ENCODE measurements around the gene SCARF2.

The SCARF2 gene

DNA sequence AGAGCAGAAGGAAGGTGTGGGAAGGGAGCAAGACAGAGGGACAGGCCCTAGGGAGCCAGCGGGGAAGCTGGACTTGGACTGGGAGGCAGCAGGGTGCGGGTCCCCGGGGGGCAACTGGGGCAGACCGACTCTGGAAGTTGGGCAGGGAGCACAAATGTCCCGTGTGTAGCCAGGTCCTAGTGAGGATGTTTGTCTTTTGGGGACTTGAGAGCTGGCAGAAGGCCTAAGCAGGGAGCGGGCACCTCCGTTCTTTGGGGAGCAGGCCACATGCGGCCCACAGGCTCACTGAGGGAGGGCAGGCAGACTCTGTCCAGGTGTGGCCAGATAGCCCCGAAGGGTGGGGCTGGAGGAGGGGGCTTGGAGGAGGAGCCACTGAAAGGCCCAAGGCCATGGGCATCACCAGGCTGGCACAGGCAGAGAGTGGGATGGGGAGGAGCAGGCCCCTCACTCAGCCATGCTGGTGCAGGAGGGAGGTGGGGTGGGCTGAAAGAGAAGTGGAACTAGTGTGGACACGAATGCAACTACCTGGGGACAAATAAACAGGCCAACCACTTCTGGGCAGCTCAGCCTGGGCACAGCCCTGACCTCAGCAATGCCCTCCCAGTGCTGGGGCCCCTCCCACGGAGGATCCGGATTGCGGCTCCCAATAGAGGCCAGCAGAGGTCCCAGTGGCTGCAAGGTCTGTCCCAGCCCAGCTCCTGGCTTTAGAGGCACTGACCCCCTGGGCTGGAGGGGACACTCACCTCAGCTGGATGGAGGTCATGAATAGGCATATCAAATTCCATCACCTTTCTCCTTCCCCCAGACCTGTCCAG is 1.3 kb upstream of the SCARF2 start:
- no peak for DNase-seq

DNA sequence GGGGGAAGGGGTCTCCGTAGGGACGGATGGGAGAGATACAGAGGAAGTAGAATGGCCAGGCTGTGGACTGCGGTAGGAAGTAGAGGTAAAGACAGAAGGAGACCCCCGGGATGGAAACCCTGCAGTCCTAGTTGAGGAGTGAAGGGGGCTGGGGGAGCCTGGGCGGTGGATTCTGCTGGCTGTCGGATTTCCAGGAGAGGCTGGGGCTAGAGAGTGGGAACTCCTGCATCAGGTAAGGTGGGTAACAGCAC is 727 bp upstream of the SCARF2 start:
- no peak for DNase-seq

- DNase-seq, result no peak
Measured at GRCh38 chr22:20436768-20437612, 635 bp downstream of the SCARF2 start.

DNA sequence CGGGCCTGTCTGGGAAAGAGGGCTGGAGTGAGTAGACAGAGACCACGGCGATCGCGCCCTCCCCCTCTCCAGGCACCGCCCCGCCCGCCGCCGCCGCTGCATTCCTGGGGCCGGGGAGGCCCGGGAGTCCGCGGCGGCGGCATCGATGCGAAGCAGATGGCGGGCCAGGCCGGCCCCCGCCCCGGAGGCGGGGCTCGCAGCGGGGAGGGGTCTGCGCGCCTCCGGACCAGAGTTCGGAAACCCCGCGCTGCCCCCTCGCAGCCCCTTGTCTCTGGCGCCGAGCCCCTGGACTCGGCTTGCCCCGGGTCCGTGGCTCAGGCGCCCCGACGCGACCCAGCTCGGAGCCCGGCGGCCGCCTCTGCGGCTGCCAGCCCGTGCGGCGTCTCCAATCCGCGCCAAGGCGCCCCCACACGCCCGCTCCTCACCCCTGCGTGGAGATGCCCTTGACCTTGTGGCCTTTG is 1.3 kb downstream of the SCARF2 start:
- DNase-seq, result no peak

- no peak for DNase-seq
Measured at GRCh38 chr22:20435436-20436306, 2.0 kb downstream of the SCARF2 start.

- DNase-seq, result no peak
Measured at GRCh38 chr22:20434773-20435172, 2.9 kb downstream of the SCARF2 start.

GRCh38 chr22:20434264-20434751 is 3.3 kb downstream of the SCARF2 start:
- no peak for DNase-seq

- DNase-seq, result no peak
Measured at GRCh38 chr22:20433686-20434241, 3.9 kb downstream of the SCARF2 start.

GRCh38 chr22:20433191-20433590 is 4.4 kb downstream of the SCARF2 start:
- no peak for DNase-seq

GRCh38 chr22:20432244-20432686 is 5.4 kb downstream of the SCARF2 start:
- DNase-seq, result no peak

DNA sequence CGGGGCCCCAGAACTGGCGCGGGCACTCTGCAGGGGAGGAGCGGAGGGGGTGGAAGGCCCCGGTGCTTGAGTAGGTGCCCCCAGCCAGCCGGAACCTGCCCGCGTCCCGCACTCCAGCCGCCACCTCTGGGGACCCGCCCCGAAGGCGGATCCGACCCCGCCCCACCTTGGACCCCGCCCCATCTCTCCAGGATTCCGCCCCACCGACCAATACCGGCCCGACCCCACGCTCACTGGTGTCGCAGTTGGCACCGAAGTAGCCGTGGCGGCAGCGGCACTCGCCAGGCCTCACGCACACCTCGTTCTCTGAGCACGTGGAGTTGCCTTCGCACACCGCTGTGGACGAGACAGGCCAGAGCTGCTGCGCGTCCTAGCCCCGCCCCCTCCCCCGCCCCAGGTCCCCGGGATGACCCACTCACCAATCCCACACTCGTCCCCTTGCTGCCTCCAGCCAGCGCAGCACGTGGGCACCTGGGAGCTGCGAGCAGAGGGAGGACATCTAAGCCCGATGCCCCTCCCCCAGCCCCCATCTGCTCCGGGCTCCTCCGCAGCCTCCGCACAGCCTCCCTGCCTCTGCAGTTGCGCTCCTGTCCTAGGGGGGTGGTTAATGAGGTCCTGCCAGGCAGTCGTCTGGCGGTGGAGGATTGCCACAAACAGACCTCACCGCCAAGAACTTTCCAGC is 6.0 kb downstream of the SCARF2 start:
- no peak for DNase-seq

- DNase-seq, result no peak
Measured at GRCh38 chr22:20430720-20431510, 6.7 kb downstream of the SCARF2 start.

DNA sequence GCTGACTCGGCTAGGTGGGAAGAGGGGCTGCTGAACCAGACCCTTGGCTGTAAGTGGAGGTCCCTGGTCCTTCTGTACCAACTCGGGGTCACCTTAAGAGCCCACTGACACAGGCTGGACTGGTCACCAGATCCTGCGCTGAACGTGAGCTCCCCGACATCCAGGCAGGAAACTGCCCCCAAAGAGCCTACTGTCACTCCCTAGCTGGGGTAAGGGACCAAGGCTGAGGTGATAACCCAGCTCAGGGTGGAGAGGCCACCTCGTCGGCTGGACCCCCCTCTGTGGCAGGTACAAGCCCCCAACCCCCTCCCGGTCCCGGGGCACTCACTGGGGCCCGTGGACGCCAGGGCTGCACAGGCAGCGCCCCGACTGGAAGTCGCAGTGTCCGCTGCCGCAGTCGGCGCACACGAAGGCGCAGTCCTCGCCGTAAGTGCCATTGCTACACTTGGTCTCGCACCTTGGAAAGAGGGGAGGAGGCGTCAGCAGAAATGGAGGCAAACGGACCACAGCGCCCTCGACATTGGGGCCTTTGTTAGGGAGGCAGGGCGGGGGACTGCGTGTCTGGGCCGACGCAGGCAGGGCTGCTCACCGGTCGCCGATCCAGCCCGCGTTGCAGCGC is 7.4 kb downstream of the SCARF2 start:
- DNase-seq, result no peak

DNA sequence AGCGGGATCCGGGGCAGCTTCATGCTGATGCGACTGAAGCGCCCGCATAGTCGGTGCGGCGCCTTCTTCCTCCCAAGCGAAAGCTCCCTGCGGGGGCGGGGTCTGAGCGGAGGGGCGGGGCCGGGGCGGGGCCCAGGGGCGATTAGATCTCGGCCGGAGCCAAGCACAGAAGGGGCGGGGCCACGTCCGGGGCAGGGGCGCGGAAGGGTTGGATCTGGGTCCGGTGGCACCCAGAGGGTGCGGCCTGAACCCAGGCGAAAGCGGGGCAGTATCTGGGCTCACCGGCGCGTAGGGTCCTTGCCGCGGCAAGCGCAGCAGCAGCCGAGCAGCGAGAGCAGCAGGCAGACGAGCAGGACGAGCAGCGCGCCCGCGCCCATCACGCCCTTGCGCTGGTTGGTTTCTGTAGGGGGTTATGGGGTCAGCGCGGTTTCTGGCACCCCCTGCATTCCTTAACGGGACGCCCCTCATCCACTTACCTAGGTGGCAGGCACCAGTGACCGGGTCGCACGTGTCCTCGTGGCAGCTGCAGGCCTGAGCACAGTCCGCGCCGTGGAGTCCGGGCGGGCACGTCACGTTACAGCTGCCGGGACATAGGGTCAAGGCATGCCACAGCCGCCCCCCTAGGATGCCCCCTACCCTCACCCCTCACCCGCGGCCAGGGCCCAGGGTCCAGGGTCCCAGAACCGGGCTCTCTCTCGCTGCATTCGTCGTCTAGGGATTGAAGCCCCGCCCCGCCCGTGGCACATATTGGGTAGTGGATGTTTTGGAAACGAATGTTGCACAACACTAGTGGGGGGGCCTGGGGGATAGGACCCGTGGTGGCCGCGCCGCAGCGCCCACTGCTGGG is 8.1 kb downstream of the SCARF2 start:
- DNase-seq, result no peak

DNA sequence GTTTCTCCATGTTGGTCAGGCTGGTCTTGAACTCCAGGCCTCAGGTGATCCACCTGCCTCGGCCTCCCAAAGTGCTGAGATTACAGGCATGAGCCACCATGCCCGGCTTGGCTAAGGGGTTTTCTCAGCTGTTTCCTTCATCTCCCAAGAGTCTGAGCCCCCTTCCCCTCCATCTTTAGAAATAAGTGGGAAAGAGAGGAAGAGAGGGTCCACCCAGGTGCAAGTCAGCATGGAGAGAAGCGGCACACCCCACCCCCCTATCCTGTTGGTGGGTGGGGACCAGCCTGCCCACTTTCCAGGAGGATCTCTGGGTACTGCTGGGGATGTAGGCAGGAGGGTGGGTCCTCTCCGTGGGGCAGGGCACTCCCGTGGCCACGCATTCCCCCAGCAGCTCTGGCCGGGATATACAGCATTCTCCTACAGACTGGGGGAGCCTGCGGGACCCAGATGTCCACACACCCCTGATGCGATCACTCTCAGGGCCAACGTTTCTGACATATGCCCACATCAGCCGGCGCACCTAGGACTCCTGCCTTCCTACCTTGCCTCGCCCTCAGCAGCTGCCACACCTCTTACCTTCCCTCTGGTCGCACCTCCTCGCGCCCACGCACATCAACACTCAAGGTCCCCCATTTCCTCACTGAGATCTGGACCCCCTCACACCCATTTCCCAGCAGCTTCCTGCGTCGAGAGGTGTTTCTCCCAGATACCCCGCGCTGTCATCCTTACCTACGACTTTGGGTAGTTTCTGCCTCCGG is 8.9 kb downstream of the SCARF2 start:
- no peak for DNase-seq

DNA sequence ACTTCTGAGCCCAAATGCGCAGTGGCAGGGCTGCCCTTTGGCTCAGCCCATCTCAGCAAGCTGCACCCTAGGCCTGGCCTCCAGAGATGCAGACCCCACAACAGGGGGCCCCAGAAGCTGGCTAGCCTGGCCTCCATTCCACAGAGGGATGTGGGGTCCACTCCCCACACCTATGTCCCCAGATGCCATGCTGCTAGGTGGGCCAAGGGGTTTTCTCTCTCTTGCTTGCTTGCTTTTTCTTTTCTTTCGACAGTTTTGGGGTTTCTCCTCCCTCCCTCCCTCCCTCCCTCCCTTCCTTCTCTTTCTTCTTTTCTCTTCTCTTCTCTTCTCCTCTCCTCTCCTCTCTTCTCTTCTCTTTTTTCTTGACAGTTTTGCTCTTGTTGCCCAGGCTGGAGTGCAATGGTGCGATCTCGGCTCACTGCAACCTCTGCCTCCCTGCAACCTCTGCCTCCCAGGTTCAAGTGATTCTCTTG is 9.6 kb downstream of the SCARF2 start:
- DNase-seq, result no peak

- no peak for DNase-seq
Measured at GRCh38 chr22:20427104-20427944, 10.3 kb downstream of the SCARF2 start.

DNA sequence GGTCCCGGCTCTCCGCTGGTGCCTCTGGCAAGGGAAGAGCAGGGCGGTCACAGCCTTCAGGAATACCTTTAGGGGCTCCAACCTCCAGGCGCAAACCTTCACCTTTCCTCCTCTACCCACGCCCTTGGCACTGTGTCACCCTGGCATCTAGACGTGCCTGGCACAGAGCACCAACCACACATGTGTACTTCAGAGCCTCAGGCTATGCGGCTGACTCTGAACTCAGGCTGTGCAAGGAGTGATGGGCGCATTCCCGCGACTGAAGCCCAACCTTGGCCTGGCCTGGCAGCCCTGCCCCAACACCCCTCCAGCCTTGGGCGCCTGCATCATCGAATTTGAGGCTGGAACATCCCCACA is 11.4 kb downstream of the SCARF2 start:
- DNase-seq, result no peak

Data from SIG-M5 (cell line).